G401.6 (cell line): ENCODE data around the gene GABARAPL1.
"Not testable (repeated sequence)": the region's sequence is repeated elsewhere in the genome, so short reads cannot be mapped to it uniquely, and the experiment has no call there.

Experiments used
- FAIRE-seq: peaks from 2 replicates; lab custom pipeline; 2012; peaks lifted over from hg19 to GRCh38; lab: Jason Lieb, UNC

Gene GABARAPL1

DNA sequence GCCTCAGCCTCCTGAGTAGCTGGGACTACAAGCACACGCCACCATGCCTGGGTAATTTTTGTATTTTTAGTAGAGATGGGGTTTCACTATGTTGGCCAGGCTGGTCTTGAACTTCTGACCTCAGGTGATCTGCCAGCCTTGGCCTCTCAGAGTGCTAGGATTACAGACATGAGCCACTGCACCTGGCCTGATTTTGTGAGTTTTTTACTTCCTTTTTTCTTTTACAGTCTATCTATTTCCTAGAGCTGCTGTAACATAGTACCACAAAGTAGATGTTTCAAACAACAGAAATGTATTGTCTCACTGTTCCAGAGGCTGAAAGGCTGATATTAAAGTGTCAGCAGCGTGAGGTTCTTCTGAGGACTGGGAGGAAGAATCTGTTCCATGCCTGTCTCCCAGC is 8.2 kb upstream of the GABARAPL1 start:
- FAIRE-seq, result not testable (repeated sequence)

DNA sequence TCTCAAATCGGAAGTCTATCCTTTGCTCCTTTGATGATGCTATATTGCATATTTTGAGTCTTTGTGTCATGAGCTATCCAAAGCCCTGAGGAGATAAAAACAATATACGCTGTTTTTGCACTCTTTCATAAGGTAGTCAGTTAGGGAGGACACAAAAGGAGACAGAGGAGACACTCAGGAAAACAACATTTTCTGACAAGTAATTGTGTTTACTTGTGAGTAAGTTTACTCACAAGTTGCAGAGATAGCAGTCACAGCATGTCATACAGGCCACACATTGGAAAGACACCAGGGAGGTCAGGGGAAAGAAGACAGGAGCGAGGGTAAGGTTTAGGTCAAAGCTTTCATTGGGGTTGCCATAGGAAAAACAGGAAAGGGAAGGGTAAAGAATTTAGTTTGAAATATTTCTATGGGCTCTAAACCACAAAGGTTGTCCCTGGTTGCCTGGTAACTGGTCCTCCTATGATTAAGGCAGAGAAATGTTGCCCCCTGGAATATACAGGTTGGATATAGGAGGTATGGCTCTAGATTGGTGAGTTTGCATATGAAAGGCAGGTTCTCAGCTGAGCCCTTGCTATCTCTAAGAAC is 7.4 kb upstream of the GABARAPL1 start:
- FAIRE-seq, result no peak

DNA sequence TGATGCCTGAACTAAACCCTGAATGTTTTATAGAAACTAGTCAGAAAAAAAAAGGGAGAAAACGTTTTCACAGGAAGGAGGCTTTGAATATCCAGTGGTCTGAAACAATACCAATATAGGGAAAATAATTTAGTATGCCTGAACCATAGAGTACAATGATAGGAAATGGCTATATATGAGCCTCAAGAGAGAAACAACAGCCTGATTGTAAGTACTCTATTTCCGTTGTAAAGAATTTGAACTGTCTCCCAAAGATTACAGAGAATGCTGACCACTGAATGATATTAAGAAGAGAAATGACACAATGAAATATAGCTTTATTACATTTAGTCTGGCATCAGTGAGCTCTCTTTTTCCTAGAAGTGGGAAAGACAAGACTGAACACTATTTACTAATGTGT is 5.5 kb upstream of the GABARAPL1 start:
- FAIRE-seq, result no peak

DNA sequence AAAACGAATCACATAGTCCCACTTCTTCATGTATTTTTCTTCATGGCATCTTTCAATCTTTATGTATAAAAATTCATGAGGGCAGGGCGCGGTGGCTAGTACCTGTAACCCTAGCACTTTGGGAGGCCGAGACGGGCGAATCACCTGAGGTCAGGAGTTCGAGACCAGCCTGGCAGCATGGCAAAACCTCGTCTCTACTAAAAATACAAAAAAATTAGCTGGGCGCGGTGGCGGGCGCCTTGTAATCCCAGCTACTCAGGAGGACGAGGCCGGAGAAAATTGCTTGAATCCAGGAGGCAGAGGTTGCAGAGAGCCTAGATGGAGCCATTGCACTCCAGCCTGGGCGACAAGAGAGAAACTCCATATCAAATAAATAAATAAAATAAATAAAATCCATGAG is 2.5 kb upstream of the GABARAPL1 start:
- no peak for FAIRE-seq

DNA sequence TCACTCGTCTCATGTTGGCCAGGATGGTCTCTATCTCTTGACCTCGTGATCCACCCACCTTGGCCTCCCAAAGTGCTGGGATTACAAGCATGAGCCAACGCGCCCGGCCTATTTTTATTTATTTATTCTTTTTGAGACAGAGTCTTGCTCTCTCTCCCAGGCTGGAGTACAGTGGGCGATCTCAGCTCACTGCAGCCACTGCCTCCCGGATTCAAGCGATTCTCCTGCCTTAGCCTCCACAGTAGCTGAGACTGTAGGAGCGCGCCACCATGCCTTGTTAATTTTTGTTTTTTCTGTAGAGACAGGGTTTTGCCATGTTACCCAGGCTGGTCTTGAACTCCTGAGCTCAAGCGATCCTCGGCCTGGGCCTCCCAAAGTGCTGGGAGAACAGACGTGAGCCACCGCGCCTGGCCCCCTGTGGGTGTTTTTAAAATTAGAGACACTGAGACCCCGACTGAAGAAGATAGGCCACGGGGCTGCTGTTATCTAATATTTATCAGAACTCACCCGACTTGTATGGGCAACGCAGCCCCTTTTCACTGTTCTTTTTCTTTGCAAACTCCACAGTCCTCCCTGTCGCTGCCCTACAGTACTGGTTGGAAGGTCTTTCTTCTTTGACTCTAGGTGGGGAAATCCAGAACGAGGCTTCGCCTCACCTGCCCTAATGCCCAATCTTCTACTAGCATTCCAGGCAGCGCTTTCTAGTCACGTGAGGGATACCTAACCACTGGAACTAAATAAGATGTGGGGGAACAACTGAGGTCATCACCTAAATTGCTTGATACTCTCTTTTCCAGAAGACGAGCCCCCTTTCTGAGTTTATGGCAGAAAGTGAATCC is 1.4 kb upstream of the GABARAPL1 start:
- FAIRE-seq, result no peak

DNA sequence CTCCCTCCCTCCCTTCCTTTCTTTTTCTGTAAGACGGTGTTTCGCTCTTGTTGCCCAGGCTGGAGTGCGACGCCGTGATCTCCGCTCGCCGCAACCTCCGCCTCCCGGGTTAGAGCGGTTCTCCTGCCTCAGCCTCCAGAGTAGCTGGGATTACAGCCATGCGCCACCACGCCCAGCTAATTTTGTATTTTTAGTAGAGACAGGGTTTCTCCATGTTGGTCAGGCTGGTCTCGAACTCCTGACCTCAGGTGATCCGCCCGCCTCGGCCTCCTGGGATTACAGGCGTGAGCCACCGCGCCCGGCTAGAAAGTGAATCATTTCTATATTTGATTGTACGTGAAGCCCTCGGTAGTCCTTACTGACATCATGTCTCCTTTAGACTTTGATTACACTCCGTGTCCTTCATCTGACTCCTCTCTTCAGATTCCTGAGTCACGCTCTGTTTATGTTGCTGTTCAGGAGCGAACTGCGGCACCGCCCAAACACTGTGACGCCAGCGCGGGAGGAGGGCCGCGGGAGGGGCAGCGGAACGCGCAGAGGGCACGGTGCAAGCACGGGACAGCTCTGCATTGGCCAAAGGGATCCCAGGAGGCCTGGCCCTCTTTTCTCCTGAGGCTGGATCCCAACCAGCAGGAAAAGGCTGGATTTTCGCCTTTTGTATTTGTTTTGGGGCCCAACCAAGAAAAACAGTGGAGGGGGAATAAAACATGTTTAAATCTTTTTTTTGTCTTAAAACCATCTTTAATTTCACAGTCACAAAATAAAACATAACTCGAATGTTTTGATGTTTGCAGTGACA is 538 bp upstream of the GABARAPL1 start:
- peak; percentile 94 for FAIRE-seq

DNA sequence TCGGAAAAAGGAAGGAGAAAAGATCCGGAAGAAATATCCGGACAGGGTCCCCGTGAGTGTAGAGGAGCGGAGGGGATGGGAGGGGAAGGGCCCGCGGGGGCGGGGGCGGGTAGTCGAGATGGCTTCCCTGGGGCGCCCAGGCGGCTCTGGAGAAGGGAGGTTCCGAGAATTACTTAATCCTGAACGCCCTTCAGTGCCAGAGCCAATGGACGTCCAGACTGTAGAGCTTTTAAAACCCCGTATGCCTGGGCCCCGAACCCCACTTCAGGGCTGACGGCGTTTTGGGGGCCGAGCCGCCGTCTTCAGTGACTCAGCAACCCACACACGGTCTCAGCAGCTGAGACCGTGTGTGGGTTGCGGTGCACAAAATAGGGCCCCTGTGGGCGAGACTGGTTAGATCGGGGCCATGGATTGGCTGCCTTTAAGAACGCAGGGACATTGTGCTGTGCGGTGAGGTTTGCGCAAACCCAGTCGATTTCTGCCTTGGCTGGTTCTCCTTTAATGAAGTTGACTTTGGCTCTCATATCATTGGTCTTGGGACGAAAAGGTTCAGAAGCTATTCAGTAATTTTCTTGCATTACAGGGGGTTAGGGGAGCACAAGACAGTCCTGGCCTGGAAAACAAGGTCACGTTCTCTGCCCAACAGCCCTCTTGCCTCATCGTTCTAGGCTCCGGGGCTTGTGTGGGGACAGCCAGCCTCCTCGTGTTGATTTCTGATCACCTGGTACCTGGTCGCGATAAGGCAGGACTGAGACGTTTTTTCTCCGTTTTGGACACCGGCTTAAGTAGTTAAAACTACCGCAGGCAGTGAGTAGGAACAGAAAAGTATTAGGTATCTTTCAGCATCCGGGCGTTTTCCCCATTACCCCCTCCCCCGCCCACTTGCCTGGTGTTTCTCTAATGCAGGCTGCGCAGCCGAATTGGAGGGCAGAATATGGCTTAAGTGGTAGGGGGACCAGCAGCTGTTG is 775 bp downstream of the GABARAPL1 start:
- no peak for FAIRE-seq

DNA sequence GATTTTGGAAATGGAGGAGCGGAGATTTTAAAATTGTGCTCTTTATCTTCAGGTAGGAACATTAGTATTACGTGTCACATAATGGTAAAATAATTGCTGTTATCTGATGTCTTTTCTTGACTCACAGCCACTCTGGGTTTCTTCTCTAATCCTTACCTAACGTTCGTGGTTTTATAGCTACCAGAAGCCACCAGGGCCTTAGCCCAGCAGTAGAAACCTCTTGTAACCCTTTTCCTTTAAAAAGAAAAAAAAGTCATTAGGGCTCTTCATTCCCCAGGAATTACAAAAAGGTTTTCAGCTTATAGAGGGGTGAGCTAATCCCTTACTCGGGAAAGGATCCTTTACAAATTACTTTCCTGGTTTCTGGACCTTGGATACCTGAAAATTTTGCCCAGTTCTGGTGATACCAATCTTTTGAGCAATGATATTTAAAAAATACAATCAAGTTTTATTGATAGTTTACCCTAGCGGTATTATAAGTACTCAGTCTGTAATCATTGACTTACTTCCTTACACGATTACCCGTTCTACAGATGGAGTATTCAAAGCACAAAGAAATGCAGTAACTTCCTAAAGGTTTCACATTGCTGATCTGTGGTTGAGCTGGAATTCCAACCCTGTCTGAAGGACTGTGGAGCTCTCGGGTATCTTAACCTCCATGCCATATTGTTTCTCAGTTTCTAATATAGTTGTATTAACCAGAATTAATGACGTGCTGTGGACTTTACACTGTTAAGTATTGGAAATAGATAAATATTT is 1.6 kb downstream of the GABARAPL1 start:
- FAIRE-seq, result no peak

DNA sequence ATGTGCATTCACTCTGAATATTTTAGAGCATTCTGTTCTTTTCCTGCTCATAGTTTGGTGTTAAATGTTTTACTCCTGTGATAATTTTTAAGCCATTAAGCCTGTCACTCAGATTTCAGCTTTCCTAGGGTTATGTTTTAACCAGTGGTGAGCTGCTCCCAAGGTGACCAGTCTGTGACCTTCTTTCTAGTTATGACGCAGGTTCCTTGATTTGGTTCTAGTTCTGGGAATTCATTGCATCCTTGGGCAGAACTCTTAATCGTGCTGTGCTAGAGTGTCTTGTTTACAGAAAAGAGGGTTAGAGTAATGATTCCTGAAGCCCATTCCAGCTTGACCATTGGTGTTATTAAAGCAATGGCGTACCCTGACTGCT is 2.2 kb downstream of the GABARAPL1 start:
- no peak for FAIRE-seq

DNA sequence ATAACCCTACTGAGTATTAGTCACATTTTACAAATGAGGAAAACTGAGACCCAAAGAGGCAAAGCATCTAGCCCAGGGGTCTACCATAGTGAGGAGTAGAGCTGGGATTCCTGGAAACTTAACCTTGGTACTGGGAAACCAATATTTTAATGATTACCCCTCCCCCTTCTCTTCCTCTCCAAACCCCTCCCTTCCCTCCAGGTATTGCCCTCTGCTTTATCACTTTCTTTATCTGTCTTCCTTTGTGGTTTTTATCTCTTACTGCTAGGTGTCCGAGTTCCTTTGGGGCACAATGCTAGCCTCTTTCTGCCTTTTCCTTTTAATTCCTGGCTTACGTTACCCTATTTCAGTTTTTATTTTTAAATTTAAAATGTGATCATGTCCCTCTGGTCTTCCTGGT is 2.8 kb downstream of the GABARAPL1 start:
- no peak for FAIRE-seq

DNA sequence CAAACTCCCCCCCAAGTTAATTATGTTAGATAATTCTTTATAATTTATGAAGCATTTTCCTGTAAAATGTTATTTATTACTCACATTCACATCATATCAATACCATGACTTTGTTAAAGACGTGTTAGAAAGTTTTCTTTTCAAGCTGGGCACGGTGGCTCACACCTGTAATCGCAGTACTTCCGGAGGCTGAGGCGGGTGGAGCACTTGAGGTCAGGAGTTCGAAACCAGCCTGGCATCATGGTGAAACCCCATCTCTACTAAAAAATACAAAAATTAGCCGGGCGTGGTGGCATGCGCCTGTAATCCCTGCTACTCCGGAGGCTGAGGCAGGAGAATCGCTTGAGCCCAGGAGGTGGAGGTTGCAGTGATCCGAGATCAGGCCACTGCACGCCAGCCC is 3.3 kb downstream of the GABARAPL1 start:
- peak; percentile 3 for FAIRE-seq

DNA sequence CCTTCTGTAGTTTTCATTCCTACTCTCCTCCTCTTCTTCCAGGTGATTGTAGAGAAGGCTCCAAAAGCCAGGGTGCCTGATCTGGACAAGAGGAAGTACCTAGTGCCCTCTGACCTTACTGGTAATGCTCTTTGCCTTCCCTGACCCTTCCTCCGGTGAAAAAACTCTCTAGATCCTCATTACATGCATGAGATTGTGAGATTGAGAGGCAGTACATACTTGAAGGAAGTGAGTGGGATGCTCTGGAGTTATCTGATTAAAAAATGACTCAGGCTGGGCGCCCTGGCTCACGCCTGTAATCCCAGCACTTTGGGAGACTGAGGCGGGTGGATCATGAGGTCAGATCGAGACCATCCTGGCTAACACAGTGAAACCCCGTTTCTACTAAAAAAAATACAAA is 5.3 kb downstream of the GABARAPL1 start:
- no peak for FAIRE-seq

DNA sequence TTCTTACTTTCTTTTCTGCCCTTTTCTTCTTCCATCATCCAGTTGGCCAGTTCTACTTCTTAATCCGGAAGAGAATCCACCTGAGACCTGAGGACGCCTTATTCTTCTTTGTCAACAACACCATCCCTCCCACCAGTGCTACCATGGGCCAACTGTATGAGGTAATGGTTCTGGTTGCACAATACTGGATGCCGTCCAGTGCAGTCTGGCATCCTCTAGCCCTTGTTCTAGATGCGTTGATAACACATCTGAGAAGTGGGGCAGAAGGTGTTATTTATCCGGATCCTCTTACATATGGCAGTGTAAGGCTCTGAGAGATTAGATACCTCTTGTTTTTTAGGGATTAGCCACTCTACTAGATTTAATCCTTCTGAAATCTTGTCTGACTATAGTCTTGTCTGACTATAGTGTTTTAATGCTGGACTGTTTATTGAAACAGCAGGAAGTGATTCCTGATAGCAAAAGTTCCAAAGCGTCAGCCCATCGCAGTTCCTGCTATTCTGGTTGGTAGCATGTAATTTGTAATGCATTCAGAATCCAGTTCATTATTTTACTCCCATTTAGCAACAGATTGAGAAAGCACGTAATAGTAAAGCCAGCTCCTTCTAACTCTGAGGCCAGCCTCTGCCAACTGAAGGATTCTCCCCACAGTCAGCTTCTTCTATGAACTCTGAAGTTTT is 7.9 kb downstream of the GABARAPL1 start:
- no peak for FAIRE-seq

DNA sequence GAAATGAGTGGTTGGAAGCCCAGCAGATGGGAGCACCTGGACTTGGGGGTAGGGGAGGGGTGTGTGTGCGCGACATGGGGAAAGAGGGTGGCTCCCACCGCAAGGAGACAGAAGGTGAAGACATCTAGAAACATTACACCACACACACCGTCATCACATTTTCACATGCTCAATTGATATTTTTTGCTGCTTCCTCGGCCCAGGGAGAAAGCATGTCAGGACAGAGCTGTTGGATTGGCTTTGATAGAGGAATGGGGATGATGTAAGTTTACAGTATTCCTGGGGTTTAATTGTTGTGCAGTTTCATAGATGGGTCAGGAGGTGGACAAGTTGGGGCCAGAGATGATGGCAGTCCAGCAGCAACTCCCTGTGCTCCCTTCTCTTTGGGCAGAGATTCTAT is 9.2 kb downstream of the GABARAPL1 start:
- no peak for FAIRE-seq

DNA sequence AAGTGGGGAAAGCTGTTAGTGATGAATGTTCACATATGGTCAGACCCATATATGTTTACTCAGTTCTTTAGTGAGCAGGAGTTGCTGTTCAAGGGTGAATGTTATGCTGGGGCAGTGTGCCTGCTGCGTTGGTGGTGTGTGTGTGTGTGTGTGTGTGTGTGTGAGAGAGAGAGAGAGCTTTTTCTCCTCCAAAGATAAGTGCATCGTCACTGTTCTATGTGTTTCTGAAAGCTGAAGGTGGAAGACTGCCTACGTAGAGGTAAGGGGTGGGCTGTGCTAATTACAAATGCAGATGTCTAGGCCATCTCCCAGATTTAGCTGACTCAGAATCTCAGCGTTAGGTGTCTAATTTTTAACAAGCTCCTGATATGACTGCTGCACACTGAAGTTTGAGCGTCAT is 10.5 kb downstream of the GABARAPL1 start:
- FAIRE-seq, result no peak

DNA sequence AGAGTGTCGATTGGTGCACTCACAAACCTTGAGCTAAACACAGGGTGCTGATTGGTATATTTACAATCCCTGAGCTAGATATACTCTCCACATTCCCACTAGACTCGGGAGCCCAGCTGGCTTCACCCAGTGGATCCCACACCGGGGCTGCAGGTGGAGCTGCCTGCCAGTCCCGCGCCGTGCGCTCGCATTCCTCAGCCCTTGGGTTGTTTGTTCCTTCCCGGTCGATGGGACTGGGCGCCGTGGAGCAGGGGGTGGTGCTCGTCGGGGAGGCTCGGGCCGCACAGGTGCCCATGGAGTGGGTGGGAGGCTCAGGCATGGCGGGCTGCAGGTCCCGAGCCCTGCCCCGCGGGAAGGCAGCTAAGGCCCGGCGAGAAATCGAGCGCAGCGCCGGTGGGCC is 12.7 kb downstream of the GABARAPL1 start:
- not testable (repeated sequence) for FAIRE-seq

DNA sequence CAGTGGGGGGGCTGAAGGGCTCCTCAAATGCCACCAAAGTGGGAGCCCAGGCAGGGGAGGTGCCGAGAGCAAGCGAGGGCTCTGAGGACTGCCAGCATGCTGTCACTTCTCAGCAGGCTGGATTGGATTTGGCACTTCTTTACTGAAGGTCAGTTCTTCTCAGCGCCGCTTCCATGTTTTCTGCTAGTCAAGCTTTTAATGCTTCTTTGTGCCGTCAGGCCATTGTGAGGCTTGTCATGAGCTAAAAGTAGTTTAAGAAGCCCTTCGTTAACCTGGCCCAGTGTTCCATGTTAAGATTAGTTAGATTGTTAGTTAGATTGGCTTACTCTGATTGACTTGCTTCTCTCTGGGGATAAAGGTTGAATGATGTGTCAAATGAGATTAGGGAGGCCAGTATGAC is 13.4 kb downstream of the GABARAPL1 start:
- no peak for FAIRE-seq

DNA sequence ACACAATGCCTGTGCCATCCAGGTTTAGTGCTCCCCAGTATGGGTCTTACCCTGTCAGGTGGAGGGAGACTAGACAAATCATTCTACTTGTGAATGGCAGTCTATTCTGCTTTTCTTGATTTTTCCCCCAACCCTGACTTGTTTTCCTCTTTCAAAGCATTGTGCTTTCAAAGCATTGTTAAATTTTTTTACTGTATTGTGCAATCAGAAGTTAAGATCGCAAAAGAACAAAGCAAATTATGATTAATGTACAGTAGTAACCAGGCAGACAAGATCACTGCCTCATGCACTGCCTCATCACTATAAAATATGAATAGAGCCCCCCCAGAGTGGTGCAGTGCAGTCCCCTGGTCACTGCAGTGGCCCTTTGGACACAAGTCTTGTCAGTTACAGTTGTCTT is 14.1 kb downstream of the GABARAPL1 start:
- no peak for FAIRE-seq

DNA sequence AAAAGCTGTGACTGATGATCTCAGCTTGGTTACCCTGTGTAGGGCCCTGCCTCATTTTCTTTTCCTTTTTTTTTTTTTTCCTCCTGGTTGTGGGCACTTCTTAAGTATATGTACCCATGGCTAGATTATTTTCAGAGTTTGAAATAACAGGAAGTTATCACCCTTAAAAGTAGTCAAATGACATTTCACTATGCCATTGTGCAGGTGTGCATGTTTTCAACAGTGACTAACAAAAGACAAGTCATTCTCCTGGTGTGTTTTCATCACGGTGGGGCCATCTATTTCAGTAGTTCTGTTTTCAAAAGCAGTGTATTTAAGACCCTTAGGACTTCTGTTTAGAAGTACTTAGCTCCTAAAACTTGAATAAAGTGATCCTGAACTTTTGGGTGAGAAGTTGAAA is 15.0 kb downstream of the GABARAPL1 start:
- FAIRE-seq, result no peak

DNA sequence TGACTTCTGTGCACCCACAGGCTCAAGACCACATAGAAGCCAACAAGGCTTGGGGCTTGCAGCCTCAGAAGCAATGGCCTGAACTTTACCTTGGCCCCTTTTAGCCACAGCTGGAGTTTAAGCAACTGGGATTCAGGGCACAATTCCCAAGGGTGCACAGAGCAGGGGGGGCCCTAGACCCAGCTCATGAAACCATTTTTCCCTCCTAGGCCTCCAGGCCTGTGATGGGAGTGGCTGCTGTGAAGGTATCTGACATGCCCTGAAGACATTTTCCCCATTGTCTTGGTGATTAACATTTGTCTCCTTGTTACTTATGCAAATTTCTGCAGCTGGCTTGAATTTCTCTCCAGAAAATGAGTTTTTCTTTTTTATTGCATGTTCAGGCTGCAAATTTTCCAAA is 21.9 kb downstream of the GABARAPL1 start:
- no peak for FAIRE-seq
